DMS114 treated with DMSO at 0.1 percent for 48 hours (cell line): Measurements from ENCODE around the gene NRARP.
"Not testable (repeated sequence)": the region's sequence is repeated elsewhere in the genome, so short reads cannot be mapped to it uniquely, and the experiment has no call there.

Experiments used
- DNase-seq: peaks from one replicate; lab custom pipeline; 2025; ENCODE audit not compliant: unreplicated experiment; lab: John Stamatoyannopoulos, UW

NRARP gene

GRCh38 chr9:137302118-137302448, at the start of gene NRARP:
Gene NRARP (minus strand): TSS chr9:137302271. CDS start chr9:137301928, 343 bp downstream.
- peak; percentile 33 for DNase-seq

GRCh38 chr9:137350696-137351584, 48.9 kb upstream of the NRARP start:
- no peak for DNase-seq

DNA sequence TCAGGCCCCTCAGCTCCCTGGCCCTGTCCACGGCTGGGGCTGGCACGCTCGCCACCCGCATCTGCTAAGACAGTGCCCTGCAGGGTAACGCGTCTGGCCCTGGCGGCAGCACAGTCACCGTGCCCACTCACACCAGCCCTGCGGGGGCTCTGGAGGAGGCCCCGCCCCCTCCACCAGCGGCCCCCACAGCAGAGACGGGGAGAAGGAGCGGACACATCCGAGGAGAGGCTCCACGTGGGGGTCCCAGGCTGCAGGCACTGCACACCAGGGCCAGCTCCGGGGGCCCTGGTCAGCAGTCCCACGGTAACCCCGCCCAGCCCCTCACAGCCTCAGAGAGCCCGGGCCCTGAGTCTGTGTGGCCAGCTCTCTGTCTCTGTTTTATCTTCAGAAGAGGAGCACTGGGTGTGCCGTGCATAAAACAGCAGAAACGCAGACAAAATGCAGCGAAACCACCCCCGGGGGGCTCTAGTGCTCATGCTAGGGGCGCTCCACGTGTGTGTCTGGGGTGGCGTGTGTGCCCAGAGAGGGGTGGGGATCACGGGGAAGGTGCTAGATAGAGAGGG, 47.5 kb upstream of the NRARP start:
- no peak for DNase-seq

- DNase-seq: no peak
Observed at GRCh38 chr9:137348769-137349470, 46.8 kb upstream of the NRARP start.

DNA sequence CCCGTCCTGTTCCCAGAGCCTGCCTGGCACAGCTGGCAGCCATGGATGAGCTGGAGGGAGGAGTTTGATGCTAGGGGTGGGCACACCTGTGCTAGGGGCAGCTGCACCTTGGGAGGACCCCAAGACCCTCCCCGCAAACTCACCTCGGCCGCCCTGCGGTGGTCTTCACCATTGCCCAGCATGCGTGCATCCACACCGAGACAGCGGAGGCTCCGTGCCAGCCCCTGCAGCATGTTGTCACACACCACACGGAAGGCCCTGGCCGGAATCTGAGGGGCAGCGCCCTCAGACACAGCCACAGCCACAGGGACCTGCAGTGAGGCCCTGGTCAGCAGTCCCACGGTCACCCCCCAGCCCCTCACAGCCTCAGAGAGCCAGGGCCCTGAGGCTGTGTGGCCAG, 45.9 kb upstream of the NRARP start:
- no peak for DNase-seq

GRCh38 chr9:137342482-137342881, 40.4 kb upstream of the NRARP start:
- no peak for DNase-seq

DNA sequence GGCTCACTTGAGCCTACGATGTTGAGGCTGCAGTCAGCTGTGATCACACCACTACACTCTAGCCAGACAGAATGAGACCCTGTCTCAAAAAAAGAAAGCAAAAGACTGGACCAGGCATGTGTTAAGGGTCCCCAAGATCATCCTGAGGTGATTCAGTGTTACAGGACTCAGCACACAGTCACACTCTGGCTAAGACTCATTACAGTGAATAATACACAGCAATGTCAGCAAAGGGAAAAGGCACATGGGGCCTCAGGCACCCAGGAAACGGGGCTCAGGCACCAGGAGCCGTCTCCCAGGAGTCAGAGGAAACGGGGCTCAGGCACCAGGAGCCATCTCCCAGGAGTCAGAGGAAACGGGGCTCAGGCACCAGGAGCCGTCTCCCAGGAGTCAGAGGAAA, 39.2 kb upstream of the NRARP start:
- DNase-seq: no peak

DNA sequence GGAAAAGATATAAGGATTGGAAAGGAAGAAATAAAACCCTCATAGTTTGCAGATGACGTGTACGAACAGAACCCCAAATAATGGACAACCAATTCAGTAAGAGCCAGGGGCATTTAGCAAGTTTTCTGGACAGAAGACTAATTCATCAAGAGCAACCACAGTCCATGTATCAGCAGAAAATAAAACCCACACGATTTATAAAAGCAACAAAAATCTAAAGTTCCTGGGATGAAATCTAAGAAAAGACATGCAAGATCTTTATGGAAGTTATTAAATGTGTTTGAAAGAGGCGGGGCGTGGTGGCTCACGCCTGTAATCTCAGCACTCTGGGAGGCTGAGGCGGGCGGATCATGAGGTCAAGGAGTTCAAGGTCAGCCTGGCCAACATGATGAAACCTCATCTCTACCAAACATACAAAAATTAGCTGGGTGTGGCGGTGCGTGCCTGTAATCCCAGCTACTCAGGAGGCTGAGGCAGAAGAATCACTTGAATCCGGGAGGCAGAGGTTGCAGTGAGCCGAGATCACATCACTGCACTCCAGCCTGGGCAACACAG, 37.9 kb upstream of the NRARP start:
- DNase-seq: not testable (repeated sequence)

DNA sequence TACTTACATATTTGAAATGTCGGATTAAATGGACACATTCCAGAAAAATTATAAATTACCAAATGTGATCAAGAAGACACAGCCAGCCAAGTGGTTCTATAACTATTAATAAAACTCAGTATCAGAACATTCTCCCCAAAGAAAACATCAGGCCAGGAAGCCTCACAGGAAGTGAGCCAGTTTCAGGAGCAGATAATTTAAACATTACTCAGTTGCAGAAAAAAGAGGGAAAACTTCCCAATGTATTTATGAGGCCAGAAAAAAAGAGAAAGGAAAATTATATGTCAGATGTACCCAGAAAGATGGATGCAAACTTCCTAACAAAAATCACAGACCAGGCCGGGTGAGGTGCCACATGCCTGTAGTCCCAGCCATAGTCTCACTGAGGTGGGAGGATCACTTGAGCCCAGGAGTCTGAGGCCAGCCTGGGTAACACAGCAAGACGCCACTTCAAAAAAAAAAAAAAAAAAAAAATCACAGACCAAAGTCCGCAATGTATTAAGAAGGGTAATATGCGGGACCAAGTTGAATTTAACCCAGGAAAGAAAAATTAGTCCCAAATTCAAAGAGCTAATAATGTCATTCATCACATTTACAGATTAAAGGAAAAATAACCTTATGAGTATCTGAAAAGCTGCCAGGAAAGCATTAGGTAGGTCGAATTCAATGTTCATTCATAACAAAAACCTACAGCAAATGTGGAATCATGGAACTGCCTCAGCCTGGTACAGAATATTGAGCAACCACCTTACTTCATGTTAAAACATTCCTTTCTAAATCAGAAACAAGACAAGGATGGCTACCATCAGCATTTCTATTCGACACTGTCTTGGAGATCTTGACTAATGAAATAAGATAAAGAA, 37.2 kb upstream of the NRARP start:
- no peak for DNase-seq

DNA sequence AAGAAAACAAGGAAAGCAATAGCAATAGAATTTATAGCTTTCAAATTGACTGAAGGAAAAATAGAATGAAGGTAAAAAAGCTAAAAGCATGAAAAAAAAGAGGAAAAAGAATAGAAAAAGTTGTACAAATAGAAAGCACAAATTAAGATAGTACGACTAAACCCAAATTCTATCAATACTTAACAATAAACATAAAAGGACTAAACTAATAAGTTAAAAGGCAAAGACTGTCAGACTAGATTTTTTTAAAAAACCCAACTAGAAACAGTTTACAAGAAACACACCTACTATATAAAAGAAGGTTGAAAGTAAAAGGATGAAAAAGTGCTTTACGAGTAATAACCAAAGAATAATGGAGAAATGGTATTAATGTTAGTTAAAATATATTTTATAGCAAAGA, 34.7 kb upstream of the NRARP start:
- DNase-seq: no peak

DNA sequence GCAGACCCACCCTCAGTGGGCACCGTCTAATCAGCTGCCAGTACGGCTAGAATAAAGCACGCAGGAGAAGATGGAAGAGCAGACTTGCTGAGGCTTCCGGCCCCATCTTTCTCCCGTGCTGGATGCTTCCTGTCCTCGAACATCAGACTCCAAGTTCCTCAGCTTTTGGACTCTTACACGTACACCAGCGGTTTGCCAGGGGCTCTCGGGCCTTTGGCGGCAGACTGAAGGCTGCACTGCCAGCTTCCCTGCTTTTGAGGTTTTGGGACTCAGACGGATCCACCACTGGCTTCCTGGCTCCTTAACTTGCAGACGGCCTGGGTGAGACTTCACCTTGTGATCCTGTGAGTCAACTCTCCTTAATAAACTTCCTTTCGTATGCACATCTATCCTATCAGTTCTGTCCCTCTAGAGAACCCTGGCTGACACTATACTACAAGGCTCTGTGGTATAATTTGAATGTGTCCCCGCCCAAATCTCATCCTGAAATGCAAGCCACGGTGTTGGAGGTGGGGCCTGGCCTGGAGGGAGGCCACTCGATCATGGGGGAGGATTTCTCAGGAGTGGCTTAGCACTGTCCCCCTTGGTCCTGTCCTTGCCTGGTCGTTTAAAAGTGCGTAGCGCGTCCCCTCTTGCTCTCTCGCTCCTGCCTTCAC, 31.1 kb upstream of the NRARP start:
- no peak for DNase-seq

DNA sequence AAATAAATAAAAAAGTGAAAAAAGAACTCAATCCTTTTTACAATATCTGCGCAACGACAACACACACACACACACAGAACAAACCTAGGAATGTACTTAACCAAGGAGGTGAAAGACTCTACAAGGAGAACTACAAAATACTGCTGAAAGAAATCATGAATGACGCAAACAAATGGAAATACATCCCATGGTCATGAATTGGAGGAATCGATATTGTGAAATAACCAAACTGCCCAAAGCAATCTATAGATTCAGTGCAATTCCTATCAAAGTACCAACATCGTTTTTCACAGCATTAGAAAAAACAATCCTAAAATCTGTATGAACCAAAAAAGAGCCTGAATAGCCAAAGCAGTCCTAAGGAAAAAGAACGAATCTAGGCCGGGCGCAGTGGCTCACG, 29.9 kb upstream of the NRARP start:
- no peak for DNase-seq

- DNase-seq: no peak
Observed at GRCh38 chr9:137330689-137331088, 28.6 kb upstream of the NRARP start.

DNA sequence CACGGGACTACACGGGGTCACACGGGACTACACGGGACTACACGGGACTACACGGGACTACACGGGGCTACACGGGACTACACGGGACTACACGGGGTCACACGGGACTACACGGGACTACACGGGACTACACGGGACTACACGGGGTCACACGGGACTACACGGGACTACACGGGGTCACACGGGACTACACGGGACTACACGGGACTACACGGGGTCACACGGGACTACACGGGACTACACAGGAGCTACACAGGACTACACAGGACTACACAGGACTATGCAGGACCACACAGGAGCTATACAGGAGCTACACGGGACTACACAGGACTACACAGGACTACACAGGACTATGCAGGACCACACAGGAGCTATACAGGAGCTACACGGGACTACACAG, 27.5 kb upstream of the NRARP start:
- DNase-seq: not testable (repeated sequence)

GRCh38 chr9:137327641-137328550, 25.8 kb upstream of the NRARP start:
- not testable (repeated sequence) for DNase-seq

DNA sequence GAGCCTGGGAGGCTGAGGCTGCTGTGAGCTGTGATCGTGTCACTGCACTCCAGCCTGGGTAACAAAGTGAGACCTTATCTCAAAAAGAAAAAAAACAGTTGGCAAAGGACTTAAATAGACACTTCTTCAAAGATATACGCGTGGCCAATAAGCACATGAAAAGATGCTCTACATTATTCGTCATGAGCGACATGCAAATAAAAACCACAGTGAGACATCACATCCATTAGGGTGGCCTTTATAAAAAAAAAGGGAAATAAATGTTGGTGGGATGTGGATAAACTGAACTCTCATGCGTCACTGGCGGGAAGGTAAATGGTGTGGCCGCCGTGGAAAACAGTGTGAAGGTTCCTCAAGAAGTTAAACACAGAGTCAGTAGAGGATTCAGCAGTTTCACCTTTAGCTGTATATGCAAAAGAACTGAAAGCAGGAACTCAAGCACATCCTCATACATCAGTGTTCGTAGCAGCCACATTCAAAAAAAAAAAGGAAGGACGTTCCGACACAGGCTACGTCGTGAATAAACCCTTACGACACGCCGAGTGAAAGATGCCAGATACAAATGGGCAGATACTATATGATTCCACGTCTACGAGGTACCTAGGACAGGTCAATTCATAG, 24.5 kb upstream of the NRARP start:
- DNase-seq: no peak

GRCh38 chr9:137325799-137326198, 23.7 kb upstream of the NRARP start:
- no peak for DNase-seq

- no peak for DNase-seq
Observed at GRCh38 chr9:137325124-137325523, 23.1 kb upstream of the NRARP start.
